Urinary bladder (tissue), 4 donors: ENCODE measurements around the gene MSL2. TPM values are rescaled to one million over a fixed set of nuclear protein-coding genes. Genes with fewer than 3 reads are reported as not detected.
"Not testable (repeated sequence)": the region's sequence is repeated elsewhere in the genome, so short reads cannot be mapped to it uniquely, and the experiment has no call there.

Experiments
- DNase-seq: peaks from one replicate; pipeline ENCODE4 v3.0.0-alpha.2; 2015; ENCODE audit errors: extremely low spot score
- H3K27ac ChIP-seq: one replicate; pipeline ENCODE4 v1.5.1; 2013; ENCODE audit warnings: low read depth, mild to moderate bottlenecking, moderate library complexity
- H3K36me3 ChIP-seq: one replicate; pipeline ENCODE4 v1.6.1; 2013; ENCODE audit warnings: mild to moderate bottlenecking, moderate library complexity; ENCODE audit not compliant: insufficient read depth
- H3K4me1 ChIP-seq: one replicate; pipeline ENCODE4 v1.6.1; 2013; ENCODE audit warnings: mild to moderate bottlenecking, moderate library complexity; ENCODE audit not compliant: insufficient read depth
- H3K4me3 ChIP-seq: one replicate; pipeline ENCODE4 v1.5.1; 2013; ENCODE audit warnings: low read depth, low read length
- WGBS: extraction: QIAGEN DNeasy Blood & Tissue Kit; methylation state at CpG from one replicate; pipeline ENCODE4 v1.1.7; 2013; 5-methylcytosine and 5-hydroxymethylcytosine counted together
- polyA plus RNA-seq: library from polyadenylated mRNA; stranded (reverse); fragments of 200-250 nt; gene quantifications from one replicate; pipeline ENCODE4 v1.2.3, GENCODE V29; 2013
- total RNA-seq: library from RNA; depleted of rRNA; stranded (reverse); fragments of >200 nt; gene quantifications from one replicate; pipeline ENCODE4 v1.2.3, GENCODE V29; 2014
- donor health status: healthy with polysubstance abuse.
- donor health status: healthy.

Gene MSL2
- total and polyA plus RNA-seq, 2 donors: 11.2 to 38.1 TPM

- H3K27ac ChIP-seq: no peak overlapping the region
- 94% methylated on average over 6 of the region's 6 CpGs for WGBS
- no peak overlapping the region for H3K4me3 ChIP-seq
- no peaks in the 10 kb centered on the region for H3K4me1 ChIP-seq
- DNase-seq: no peak
- H3K36me3 ChIP-seq: peaks cover 4% of the 10 kb centered on the region
These were observed 49.0 kb downstream of the MSL2 start for GRCh38 chr3:136146981-136147729.

GRCh38 chr3:136144397-136144796 lies 51.7 kb downstream of the MSL2 start:
- not testable (repeated sequence) for H3K27ac ChIP-seq, H3K36me3 ChIP-seq, H3K4me1 ChIP-seq, H3K4me3 ChIP-seq, DNase-seq
- 94% methylated on average over 4 of the region's 4 CpGs for WGBS

- Histone ChIP-seq H3K4me3 (no peak overlapping the region), H3K36me3 (peaks cover 1% of the 10 kb centered on the region), H3K4me1 (no peaks in the 10 kb centered on the region), H3K27ac (no peak overlapping the region)
- 45% methylated on average over 3 of the region's 3 CpGs for WGBS
- peak; percentile 10 for DNase-seq
These were observed 53.5 kb downstream of the MSL2 start for GRCh38 chr3:136142592-136142991.

- Histone ChIP-seq H3K27ac (no peak overlapping the region), H3K4me3 (no peak overlapping the region), H3K36me3 (peaks cover 1% of the 10 kb centered on the region), H3K4me1 (no peaks in the 10 kb centered on the region)
- no peak for DNase-seq
- WGBS: 89% methylated on average over 4 of the region's 4 CpGs
These were observed 54.2 kb downstream of the MSL2 start for GRCh38 chr3:136141891-136142290.

GRCh38 chr3:136141291-136141785 lies 54.8 kb downstream of the MSL2 start:
- peaks cover 1% of the 10 kb centered on the region for H3K36me3 ChIP-seq
- no peak for DNase-seq
- H3K4me3 ChIP-seq: no peak overlapping the region
- H3K4me1 ChIP-seq: no peaks in the 10 kb centered on the region
- H3K27ac ChIP-seq: no peak overlapping the region

GRCh38 chr3:136136454-136136853 lies 59.7 kb downstream of the MSL2 start:
- WGBS: 60% methylated on average over 2 of the region's 2 CpGs
- H3K4me1 ChIP-seq: no peaks in the 10 kb centered on the region
- no peak overlapping the region for H3K4me3 ChIP-seq
- no peak for DNase-seq
- no peaks in the 10 kb centered on the region for H3K36me3 ChIP-seq
- H3K27ac ChIP-seq: no peak overlapping the region

- no peak for DNase-seq
- H3K36me3 ChIP-seq: no peaks in the 10 kb centered on the region
- no peak overlapping the region for H3K27ac ChIP-seq
- H3K4me1 ChIP-seq: no peaks in the 10 kb centered on the region
- H3K4me3 ChIP-seq: no peak overlapping the region
- WGBS: 54% methylated on average over 7 of the region's 7 CpGs
These were observed 60.9 kb downstream of the MSL2 start for GRCh38 chr3:136135039-136135802.

GRCh38 chr3:136134091-136134490 lies 62.0 kb downstream of the MSL2 start:
- Histone ChIP-seq H3K4me1 (no peaks in the 10 kb centered on the region), H3K4me3 (no peak overlapping the region), H3K36me3 (no peaks in the 10 kb centered on the region), H3K27ac (no peak overlapping the region)
- WGBS: 94% methylated on average over 1 of the region's 1 CpG
- DNase-seq: no peak

- WGBS: 91% methylated on average over 3 of the region's 3 CpGs
- not testable (repeated sequence) for H3K4me3 ChIP-seq, H3K4me1 ChIP-seq, H3K36me3 ChIP-seq, H3K27ac ChIP-seq, DNase-seq
These were observed 64.5 kb downstream of the MSL2 start for GRCh38 chr3:136131647-136132046.

GRCh38 chr3:136122006-136122405 lies 74.1 kb downstream of the MSL2 start:
- no peaks in the 10 kb centered on the region for H3K4me1 ChIP-seq
- no peaks in the 10 kb centered on the region for H3K36me3 ChIP-seq
- no peak for DNase-seq
- 89% methylated on average over 4 of the region's 4 CpGs for WGBS
- no peak overlapping the region for H3K4me3 ChIP-seq
- H3K27ac ChIP-seq: no peak overlapping the region

GRCh38 chr3:136120373-136121348 lies 75.5 kb downstream of the MSL2 start:
- Histone ChIP-seq H3K4me1 (no peaks in the 10 kb centered on the region), H3K36me3 (no peaks in the 10 kb centered on the region), H3K4me3 (no peak overlapping the region), H3K27ac (no peak overlapping the region)
- 97% methylated on average over 8 of the region's 8 CpGs for WGBS
- no peak for DNase-seq

GRCh38 chr3:136119783-136120182 lies 76.4 kb downstream of the MSL2 start:
- not testable (repeated sequence) for H3K27ac ChIP-seq, H3K36me3 ChIP-seq, H3K4me3 ChIP-seq, H3K4me1 ChIP-seq, DNase-seq
- 95% methylated on average over 5 of the region's 5 CpGs for WGBS

GRCh38 chr3:136119332-136119731 lies 76.8 kb downstream of the MSL2 start:
- DNase-seq, H3K4me3 ChIP-seq, H3K27ac ChIP-seq, H3K36me3 ChIP-seq, H3K4me1 ChIP-seq: not testable (repeated sequence)
- 94% methylated on average over 1 of the region's 1 CpG for WGBS
